ENCODE data around the gene RHOBTB1. TPM values are rescaled to one million over a fixed set of nuclear protein-coding genes. Genes with fewer than 3 reads are reported as not detected.
A peak's percentile ranks its signal among the peaks of the same experiment; 100 is the strongest.
"Not testable (repeated sequence)": the region's sequence is repeated elsewhere in the genome, so short reads cannot be mapped to it uniquely, and the experiment has no call there.

Gene RHOBTB1
- polyA plus RNA-seq, 4 donors: 2.0 to 30.0 (median 5.0) TPM

GRCh38 chr10:60978287-60979115 is 34.5 kb upstream of the RHOBTB1 start:
- FAIRE-seq (peak; percentile 86), DNase-seq (peak; percentile 59 to 88)
- Histone ChIP-seq H3K36me3 (ENCODE audit: control insufficient read depth in 3 of 3, insufficient read depth in 2 of 3, low read depth in 1 of 3, low read length in 3 of 3) (no peaks in the 10 kb centered on the region), H3K4me1 (ENCODE audit: control insufficient read depth in 3 of 3, insufficient read depth in 2 of 3, low read depth in 1 of 3, low read length in 2 of 3) (peaks cover 2 to 12% (median 2%) of the 10 kb centered on the region in 3 donors), H3K9me3 (ENCODE audit: control insufficient read depth in 2 of 2, insufficient read depth in 1 of 2, low read depth in 1 of 2, low read length in 1 of 2) (no peaks in the 10 kb centered on the region), H3K27me3 (ENCODE audit: control insufficient read depth in 3 of 3, insufficient read depth in 3 of 3, low read length in 3 of 3) (no peaks in the 10 kb centered on the region), H3K27ac (ENCODE audit: low read depth in 1 of 3, low read length in 2 of 3) (peak overlapping the region in 2 of 3 donors; percentile 29 to 64), H3K4me3 (ENCODE audit: low read depth in 1 of 3, low read length in 3 of 3) (no peak overlapping the region)
- 26 to 52% (median 33%) methylated on average over 7 of the region's 7 CpGs for WGBS, 3 donors

DNA sequence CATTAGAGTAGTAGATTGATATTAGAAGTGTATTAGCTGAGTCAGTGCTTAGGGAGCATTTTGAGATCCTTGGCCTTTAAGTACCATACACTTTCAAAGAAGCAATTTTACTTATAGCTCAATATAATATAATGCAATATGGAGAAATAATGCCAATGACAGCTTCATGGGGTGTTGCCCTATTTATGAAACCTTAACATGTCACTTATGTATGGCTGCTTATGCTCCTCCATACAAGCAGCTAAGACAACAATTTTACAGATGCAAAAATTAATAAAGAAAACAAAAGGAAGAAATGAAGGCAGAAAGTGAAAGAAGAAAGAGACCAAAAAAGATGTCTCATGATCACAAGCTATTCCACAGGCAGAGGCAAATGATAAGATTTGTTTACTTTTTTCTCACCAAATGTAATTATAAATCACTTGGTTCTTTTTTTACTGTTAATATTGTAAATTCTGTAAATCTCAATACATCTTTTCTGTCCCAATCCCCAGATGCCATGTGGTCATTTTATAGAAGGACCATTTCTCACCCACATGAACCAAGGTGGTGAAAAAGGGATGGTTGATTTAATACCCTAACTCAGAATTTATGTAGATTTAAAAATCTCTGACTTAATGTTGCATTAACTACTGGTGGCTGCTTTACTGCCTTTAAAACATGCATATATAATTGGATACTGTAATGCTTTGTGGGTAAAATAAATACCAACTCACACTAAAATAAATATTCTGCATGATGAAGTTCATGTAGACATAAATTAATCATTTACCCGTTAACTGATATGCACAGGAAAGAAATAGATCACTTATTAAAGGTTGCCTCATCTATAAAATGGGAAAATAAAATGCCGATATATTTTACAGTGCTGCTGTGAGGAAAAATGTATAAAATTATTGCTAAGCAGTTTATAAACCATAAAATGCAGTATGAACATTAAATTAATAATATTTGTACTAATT is 33.5 kb upstream of the RHOBTB1 start:
- FAIRE-seq (peak; percentile 81), DNase-seq (peak; percentile 50 to 66)
- Histone ChIP-seq H3K4me1 (ENCODE audit: control insufficient read depth in 3 of 3, insufficient read depth in 2 of 3, low read depth in 1 of 3, low read length in 2 of 3) (peaks cover 2 to 12% (median 2%) of the 10 kb centered on the region in 3 donors), H3K36me3 (ENCODE audit: control insufficient read depth in 3 of 3, insufficient read depth in 2 of 3, low read depth in 1 of 3, low read length in 3 of 3) (no peaks in the 10 kb centered on the region), H3K27me3 (ENCODE audit: control insufficient read depth in 3 of 3, insufficient read depth in 3 of 3, low read length in 3 of 3) (no peaks in the 10 kb centered on the region), H3K27ac (ENCODE audit: low read depth in 1 of 3, low read length in 2 of 3) (peak overlapping the region in 1 of 3 donors; percentile 29), H3K9me3 (ENCODE audit: control insufficient read depth in 2 of 2, insufficient read depth in 1 of 2, low read depth in 1 of 2, low read length in 1 of 2) (no peaks in the 10 kb centered on the region), H3K4me3 (ENCODE audit: low read depth in 1 of 3, low read length in 3 of 3) (no peak overlapping the region)
- 10 to 69% (median 32%) methylated on average over 2 of the region's 2 CpGs for WGBS, 3 donors

- peaks cover 2 to 12% (median 2%) of the 10 kb centered on the region in 3 donors for H3K4me1 ChIP-seq (ENCODE audit: control insufficient read depth in 3 of 3, insufficient read depth in 2 of 3, low read depth in 1 of 3, low read length in 2 of 3)
- H3K4me3 ChIP-seq (ENCODE audit: low read depth in 1 of 3, low read length in 3 of 3): no peak overlapping the region
- no peaks in the 10 kb centered on the region for H3K27me3 ChIP-seq (ENCODE audit: control insufficient read depth in 3 of 3, insufficient read depth in 3 of 3, low read length in 3 of 3)
- no peak for FAIRE-seq
- H3K27ac ChIP-seq (ENCODE audit: low read depth in 1 of 3, low read length in 2 of 3): no peak overlapping the region
- DNase-seq: no peak
- WGBS, 3 donors: 75 to 78% (median 76%) methylated on average over 2 of the region's 2 CpGs
- H3K36me3 ChIP-seq (ENCODE audit: control insufficient read depth in 3 of 3, insufficient read depth in 2 of 3, low read depth in 1 of 3, low read length in 3 of 3): no peaks in the 10 kb centered on the region
- no peaks in the 10 kb centered on the region for H3K9me3 ChIP-seq (ENCODE audit: control insufficient read depth in 2 of 2, insufficient read depth in 1 of 2, low read depth in 1 of 2, low read length in 1 of 2)
Measured at GRCh38 chr10:60976687-60977086, 32.7 kb upstream of the RHOBTB1 start.

DNA sequence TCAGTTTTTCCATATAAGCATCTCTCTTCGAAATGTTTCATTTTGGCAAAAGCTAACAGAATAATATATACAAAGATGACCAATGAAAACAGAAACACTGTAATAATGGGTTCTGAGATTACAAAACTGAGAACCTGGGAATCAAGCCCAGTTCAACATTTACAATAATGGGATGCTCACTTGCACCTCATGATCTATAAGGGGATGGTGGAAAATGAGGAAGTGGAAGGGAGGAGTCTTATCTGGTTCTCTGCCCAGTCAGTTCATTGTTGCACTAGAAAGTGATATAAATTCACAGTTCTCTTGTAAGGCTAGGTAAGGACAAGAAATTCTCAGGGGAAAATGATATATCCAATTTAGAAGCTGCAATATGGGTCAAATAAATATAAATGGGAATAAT is 31.7 kb upstream of the RHOBTB1 start:
- DNase-seq: peak in 1 of 2 donors; percentile 15
- FAIRE-seq: no peak
- H3K27me3 ChIP-seq (ENCODE audit: control insufficient read depth in 3 of 3, insufficient read depth in 3 of 3, low read length in 3 of 3): no peaks in the 10 kb centered on the region
- H3K27ac ChIP-seq (ENCODE audit: low read depth in 1 of 3, low read length in 2 of 3): no peak overlapping the region
- H3K4me1 ChIP-seq (ENCODE audit: control insufficient read depth in 3 of 3, insufficient read depth in 2 of 3, low read depth in 1 of 3, low read length in 2 of 3): peaks cover 2 to 12% (median 2%) of the 10 kb centered on the region in 3 donors
- 72 to 89% (median 82%) methylated on average over 1 of the region's 1 CpG for WGBS, 3 donors
- no peaks in the 10 kb centered on the region for H3K36me3 ChIP-seq (ENCODE audit: control insufficient read depth in 3 of 3, insufficient read depth in 2 of 3, low read depth in 1 of 3, low read length in 3 of 3)
- H3K4me3 ChIP-seq (ENCODE audit: low read depth in 1 of 3, low read length in 3 of 3): no peak overlapping the region
- no peaks in the 10 kb centered on the region for H3K9me3 ChIP-seq (ENCODE audit: control insufficient read depth in 2 of 2, insufficient read depth in 1 of 2, low read depth in 1 of 2, low read length in 1 of 2)

DNA sequence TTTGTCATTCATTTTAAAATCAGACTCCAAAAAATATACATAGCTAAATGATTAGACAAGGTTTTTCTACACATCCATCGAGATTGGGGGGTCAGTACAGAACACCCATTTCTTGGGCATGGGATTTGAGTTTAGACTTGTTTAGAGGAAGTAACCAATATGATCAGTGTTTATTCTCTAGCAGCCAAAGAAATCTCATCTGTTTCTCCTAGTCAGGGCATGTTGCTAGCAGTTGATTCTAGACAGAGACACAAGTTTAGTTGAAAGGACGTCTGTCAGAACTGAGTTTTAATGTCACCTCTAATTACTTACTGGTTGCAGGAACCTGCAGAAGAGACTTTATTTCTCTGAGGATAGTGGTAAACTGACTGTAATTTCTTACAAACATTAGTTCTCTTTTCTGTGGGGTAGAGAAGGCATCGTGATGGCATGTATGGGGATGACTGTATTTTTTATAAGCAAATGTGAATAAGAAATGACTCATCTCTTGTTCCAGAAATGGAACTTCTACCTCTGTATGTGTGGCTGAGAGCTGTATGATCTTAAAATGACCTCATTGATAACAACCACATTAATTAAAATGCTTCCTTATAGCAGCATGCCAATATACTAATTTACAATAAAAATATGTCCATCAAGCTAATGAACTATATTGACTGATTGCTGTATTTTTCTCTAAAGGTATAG is 30.6 kb upstream of the RHOBTB1 start:
- no peak overlapping the region for H3K4me3 ChIP-seq (ENCODE audit: low read depth in 1 of 3, low read length in 3 of 3)
- DNase-seq (peak in 1 of 2 donors; percentile 66), FAIRE-seq (no peak)
- H3K27me3 ChIP-seq (ENCODE audit: control insufficient read depth in 3 of 3, insufficient read depth in 3 of 3, low read length in 3 of 3): no peaks in the 10 kb centered on the region
- H3K27ac ChIP-seq (ENCODE audit: low read depth in 1 of 3, low read length in 2 of 3): peak overlapping the region in 1 of 3 donors; percentile 48
- H3K4me1 ChIP-seq (ENCODE audit: control insufficient read depth in 3 of 3, insufficient read depth in 2 of 3, low read depth in 1 of 3, low read length in 2 of 3): peaks cover 2 to 12% (median 2%) of the 10 kb centered on the region in 3 donors
- H3K36me3 ChIP-seq (ENCODE audit: control insufficient read depth in 3 of 3, insufficient read depth in 2 of 3, low read depth in 1 of 3, low read length in 3 of 3): no peaks in the 10 kb centered on the region
- H3K9me3 ChIP-seq (ENCODE audit: control insufficient read depth in 2 of 2, insufficient read depth in 1 of 2, low read depth in 1 of 2, low read length in 1 of 2): no peaks in the 10 kb centered on the region
- WGBS, 3 donors: 24 to 47% (median 27%) methylated on average over 3 of the region's 3 CpGs

GRCh38 chr10:60973086-60973485 is 29.1 kb upstream of the RHOBTB1 start:
- Histone ChIP-seq H3K36me3 (ENCODE audit: control insufficient read depth in 3 of 3, insufficient read depth in 2 of 3, low read depth in 1 of 3, low read length in 3 of 3) (no peaks in the 10 kb centered on the region), H3K27ac (ENCODE audit: low read depth in 1 of 3, low read length in 2 of 3) (no peak overlapping the region), H3K9me3 (ENCODE audit: control insufficient read depth in 2 of 2, insufficient read depth in 1 of 2, low read depth in 1 of 2, low read length in 1 of 2) (no peaks in the 10 kb centered on the region), H3K27me3 (ENCODE audit: control insufficient read depth in 3 of 3, insufficient read depth in 3 of 3, low read length in 3 of 3) (no peaks in the 10 kb centered on the region), H3K4me3 (ENCODE audit: low read depth in 1 of 3, low read length in 3 of 3) (no peak overlapping the region), H3K4me1 (ENCODE audit: control insufficient read depth in 3 of 3, insufficient read depth in 2 of 3, low read depth in 1 of 3, low read length in 2 of 3) (peaks cover 2 to 8% (median 2%) of the 10 kb centered on the region in 3 donors)
- FAIRE-seq: no peak
- DNase-seq: no peak
- 85 to 93% (median 86%) methylated on average over 2 of the region's 2 CpGs for WGBS, 3 donors

- not testable (repeated sequence) for DNase-seq; H3K27me3 ChIP-seq (ENCODE audit: control insufficient read depth in 3 of 3, insufficient read depth in 3 of 3, low read length in 3 of 3); FAIRE-seq; H3K4me3 ChIP-seq (ENCODE audit: low read depth in 1 of 3, low read length in 3 of 3); H3K27ac ChIP-seq (ENCODE audit: low read depth in 1 of 3, low read length in 2 of 3); H3K36me3 ChIP-seq (ENCODE audit: control insufficient read depth in 3 of 3, insufficient read depth in 2 of 3, low read depth in 1 of 3, low read length in 3 of 3); H3K4me1 ChIP-seq (ENCODE audit: control insufficient read depth in 3 of 3, insufficient read depth in 2 of 3, low read depth in 1 of 3, low read length in 2 of 3); H3K9me3 ChIP-seq (ENCODE audit: control insufficient read depth in 2 of 2, insufficient read depth in 1 of 2, low read depth in 1 of 2, low read length in 1 of 2)
- WGBS, 3 donors: 92 to 98% (median 98%) methylated on average over 2 of the region's 2 CpGs
Measured at GRCh38 chr10:60972181-60972580, 28.2 kb upstream of the RHOBTB1 start.

DNA sequence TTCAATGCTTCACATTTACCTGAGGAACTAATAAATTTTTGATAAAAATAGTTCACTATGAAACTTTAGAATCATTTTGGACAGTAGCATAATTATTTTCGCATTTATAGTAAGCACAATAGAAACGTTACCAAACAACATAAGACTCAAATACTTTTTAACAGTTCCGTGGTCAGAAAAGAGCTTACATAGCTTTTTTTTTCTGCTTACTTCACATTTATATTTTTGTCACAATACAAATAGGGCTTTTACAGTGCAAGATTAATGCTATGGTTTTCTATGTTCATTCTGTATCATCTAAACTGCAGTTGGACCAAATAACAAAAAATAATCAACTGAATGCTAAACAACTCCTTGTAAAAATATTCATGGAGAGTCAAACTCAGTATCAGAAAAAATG is 26.5 kb upstream of the RHOBTB1 start:
- DNase-seq (no peak), FAIRE-seq (no peak)
- H3K27me3 ChIP-seq (ENCODE audit: control insufficient read depth in 3 of 3, insufficient read depth in 3 of 3, low read length in 3 of 3): no peaks in the 10 kb centered on the region
- no peaks in the 10 kb centered on the region for H3K36me3 ChIP-seq (ENCODE audit: control insufficient read depth in 3 of 3, insufficient read depth in 2 of 3, low read depth in 1 of 3, low read length in 3 of 3)
- 86 to 94% (median 89%) methylated on average over 3 of the region's 3 CpGs for WGBS, 3 donors
- peaks cover 0 to 2% (median 2%) of the 10 kb centered on the region in 3 donors for H3K4me1 ChIP-seq (ENCODE audit: control insufficient read depth in 3 of 3, insufficient read depth in 2 of 3, low read depth in 1 of 3, low read length in 2 of 3)
- no peaks in the 10 kb centered on the region for H3K9me3 ChIP-seq (ENCODE audit: control insufficient read depth in 2 of 2, insufficient read depth in 1 of 2, low read depth in 1 of 2, low read length in 1 of 2)
- H3K4me3 ChIP-seq (ENCODE audit: low read depth in 1 of 3, low read length in 3 of 3): no peak overlapping the region
- H3K27ac ChIP-seq (ENCODE audit: low read depth in 1 of 3, low read length in 2 of 3): no peak overlapping the region

Data from small intestine (tissue), 7 donors.